GM12878 (cell line): ENCODE measurements around the gene MYCBP2. TPM values are rescaled to one million over a fixed set of nuclear protein-coding genes. Genes with fewer than 3 reads are reported as not detected.

Experiments used
- ATAC-seq: fragments of 200-7000 bp; cut with Tn5 transposase; 3 replicates; pipeline ENCODE4 v1.9.1; 2020; ENCODE audit warnings: mild to moderate bottlenecking, moderate library complexity
- BruUV-seq: library from RNA; stranded (reverse); fragments of 400-500 nt; replicated peaks from 2 replicates; lab custom pipeline; 2021; lab: Mats Ljungman, UMichigan
- CTCF ChIA-PET: fragments of 300-600 bp; sonication (Branson Sonifier 250); formaldehyde crosslinking; extraction: SDS; loops from one replicate; lab custom pipeline; 2021; ENCODE audit warnings: inconsistent platforms; lab: Yijun Ruan, JAX
- POLR2A ChIA-PET: fragments of 350-600 bp; formaldehyde crosslinking; extraction: SDS; loops from one replicate; lab custom pipeline; 2021; ENCODE audit warnings: inconsistent platforms; lab: Charles Lee
- RAD21 ChIA-PET: fragments of 300-600 bp; sonication (Branson Sonifier 250); formaldehyde crosslinking; loops from one replicate; lab custom pipeline; 2023; ENCODE audit warnings: antibody characterized with exemption; ENCODE audit not compliant: unreplicated experiment; lab: Charles Lee
- SMC1A ChIA-PET: fragments of 300-600 bp; sonication (Branson Sonifier 250); formaldehyde crosslinking; loops from one replicate; lab custom pipeline; 2023; ENCODE audit not compliant: unreplicated experiment, uncharacterized antibody; lab: Charles Lee
- DNase-seq: peaks from one replicate; pipeline ENCODE4 v3.0.0-alpha.2; 2011; ENCODE audit warnings: low read depth, low spot score
- FAIRE-seq: peaks from 3 replicates; lab custom pipeline; 2011; peaks lifted over from hg19 to GRCh38; lab: Jason Lieb, UNC
- H2AFZ ChIP-seq: 2 replicates; pipeline ENCODE4 v1.6.0; 2011; ENCODE audit warnings: low read depth, low read length, control low read depth; ENCODE audit not compliant: control insufficient read depth
- H3K27ac ChIP-seq: 2 replicates; pipeline ENCODE4 v1.5.1; 2011; ENCODE audit warnings: control low read depth; ENCODE audit not compliant: control insufficient read depth, insufficient read depth
- H3K27me3 ChIP-seq, 2 experiments: replicated peaks in 1 of 2; 2 replicates each; pipeline versions ENCODE4 v1.6.0 to v1.6.1; 2011; ENCODE audit warnings: low read length in 1 of 2; ENCODE audit not compliant: control insufficient read depth in 2 of 2, insufficient read depth in 2 of 2
- H3K36me3 ChIP-seq, 2 experiments: 2 replicates each; pipeline ENCODE4 v1.5.1; 2011; ENCODE audit warnings: low read length in 1 of 2; ENCODE audit not compliant: control insufficient read depth in 2 of 2, insufficient read depth in 2 of 2
- H3K4me1 ChIP-seq: 2 replicates; pipeline ENCODE4 v1.6.1; 2011; ENCODE audit warnings: mild to moderate bottlenecking, low read length, moderate library complexity, mixed read lengths; ENCODE audit not compliant: control insufficient read depth, insufficient read depth
- H3K4me2 ChIP-seq: 2 replicates; pipeline ENCODE4 v1.6.0; 2011; ENCODE audit warnings: control low read depth; ENCODE audit not compliant: control insufficient read depth, insufficient read depth
- H3K4me3 ChIP-seq: fragments of 200-600 bp; sonication (generic); 2 replicates; pipeline ENCODE4 v1.5.1; 2016
- H3K79me2 ChIP-seq: 2 replicates; pipeline ENCODE4 v1.6.0; 2011; ENCODE audit warnings: low read length; ENCODE audit not compliant: control insufficient read depth, insufficient read depth
- H3K9ac ChIP-seq: 2 replicates; pipeline ENCODE4 v1.8.0; 2011; ENCODE audit warnings: low read length, control low read depth, mixed read lengths; ENCODE audit not compliant: control insufficient read depth, insufficient read depth
- H3K9me3 ChIP-seq: replicated peaks from 3 replicates; pipeline ENCODE4 v1.5.1; 2011; ENCODE audit warnings: mild to moderate bottlenecking, low read length; ENCODE audit not compliant: control insufficient read depth, insufficient read depth
- H4K20me1 ChIP-seq: 2 replicates; pipeline ENCODE4 v1.6.0; 2011; ENCODE audit not compliant: control insufficient read depth, insufficient read depth
- NFYB ChIP-seq: IDR thresholded peaks from 2 replicates; pipeline ENCODE4 v1.6.1; 2011; ENCODE audit warnings: low read depth, mild to moderate bottlenecking, low read length, improper control_type of control experiment, moderate library complexity; ENCODE audit not compliant: insufficient read depth
- TAF1 ChIP-seq: IDR thresholded peaks from 2 replicates; pipeline ENCODE4 v1.6.1; 2011; ENCODE audit warnings: mild to moderate bottlenecking, low read depth, low read length, borderline replicate concordance
- TBL1XR1 ChIP-seq: IDR thresholded peaks from 2 replicates; pipeline ENCODE4 v1.6.1; 2012; ENCODE audit warnings: low read depth, low read length, improper control_type of control experiment
- in situ Hi-C: fragments of 300-500 bp; cut with MboI; formaldehyde crosslinking; loops from 9 replicates; pipeline ENCODE4 v1.14.3; 2018; ENCODE audit warnings: mixed read lengths
- intact Hi-C: fragments of 100-400 bp; cut with micrococcal nuclease; formaldehyde crosslinking; loops from one replicate; pipeline ENCODE4 v1.14.2; 2022; ENCODE audit not compliant: unreplicated experiment
- polyA plus RNA-seq, 11 experiments: library from polyadenylated mRNA; depleted of rRNA in 4 of 11; unstranded in 6 of 11; stranded (reverse) in 5 of 11; fragments of >200 nt; fragmentation: Nextera tagmentation in 4 of 11; fragmentation: Illumina TruSeq in 1 of 11; extraction: Ambion mirVana in 4 of 11; extraction: Trizol in 1 of 11; gene quantifications; 1 replicate in 1 of 11; 2 replicates in 10 of 11; pipeline versions ENCODE4 v1.2.1 to v1.2.3, GENCODE V29; 2011 to 2016; ENCODE audit warnings: inconsistent platforms in 2 of 11, missing spikeins in 2 of 11, low read depth in 1 of 11
- total RNA-seq, 4 experiments: library from RNA; depleted of rRNA in 3 of 4; stranded (reverse); fragments of >200 nt in 3 of 4; fragmentation: Illumina TruSeq in 1 of 4; extraction: Trizol in 1 of 4; gene quantifications; 2 replicates each; pipeline versions ENCODE4 v1.2.1 to v1.2.3, GENCODE V29; 2013 to 2021
- TF ChIP-seq, protein P1 (sequence below): fragments of 150-350 bp; IDR thresholded peaks from 2 replicates; pipeline ENCODE4 v1.6.1; 2014; ENCODE audit warnings: mild to moderate bottlenecking, low read depth, low read length

Gene MYCBP2
- total and polyA plus RNA-seq, 10 of the 15 experiments (the other 5 are each of a cell fraction or from before 2014, with no cell fraction given) = 51.9 to 152 (median 98.2) TPM

DNA sequence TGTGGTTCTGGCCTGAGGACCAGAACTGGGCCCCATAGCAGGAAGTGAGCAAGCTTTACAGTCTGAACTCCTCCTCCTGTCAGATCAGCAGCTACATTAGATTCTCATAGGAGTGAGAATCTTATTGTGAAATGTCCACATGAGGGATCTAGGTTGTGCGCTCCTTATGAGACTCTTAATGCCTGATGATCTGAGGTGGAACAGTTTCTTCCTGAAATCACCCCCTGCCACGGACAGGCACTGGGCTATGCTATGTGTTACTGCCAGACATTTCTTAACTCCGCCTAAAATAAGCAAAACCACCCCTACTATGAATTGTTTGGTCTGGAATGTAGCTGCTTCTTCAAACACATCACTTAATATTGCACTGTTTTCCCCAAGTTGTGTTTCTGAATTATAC lies 304.6 kb downstream of the MYCBP2 start (continued):
- TF ChIP-seq TBL1XR1 (no peak), TAF1 (no peak)
- TF ChIP-seq, all 136 proteins: peak for 0

DNA sequence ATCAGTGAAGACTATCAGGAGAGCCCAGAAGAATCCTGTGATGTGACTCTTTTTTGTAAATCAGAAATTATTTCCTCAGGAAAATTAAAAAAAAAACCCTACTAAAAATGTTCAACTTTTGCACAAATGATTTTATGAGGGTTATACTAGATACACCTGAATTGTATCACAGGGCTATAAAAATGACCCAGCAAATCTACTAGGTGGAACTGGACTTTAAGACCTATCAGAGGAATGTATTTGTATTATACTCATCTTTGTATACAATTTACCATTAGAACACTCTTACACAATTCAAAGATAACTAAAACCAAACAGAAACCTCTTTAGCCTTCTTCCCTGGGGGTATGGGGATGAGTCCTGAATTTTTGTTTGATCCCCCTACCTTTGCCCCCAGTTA lies 307.1 kb downstream of the MYCBP2 start:
- intact Hi-C loops (loop anchor here (10.0 kb wide), 1 partner anchor 675 kb away; the partner anchor contains the start of gene SLAIN1), in situ Hi-C loops (loop anchor here (25.0 kb wide), 1 partner anchor 1618 kb away; no protein-coding TSS in a partner anchor)
- H3K36me3 ChIP-seq = peaks cover 0 to 23% of the 10 kb centered on the region in 2 experiments; a peak in 2 of 4 replicates
- SMC1A ChIA-PET = interaction anchor here (0.9 kb wide), 1 partner anchor 13 kb away, joined by 3 read pairs; no protein-coding TSS in a partner anchor
- H2AFZ ChIP-seq = no peak overlapping the region
- TF ChIP-seq, protein P1, sequence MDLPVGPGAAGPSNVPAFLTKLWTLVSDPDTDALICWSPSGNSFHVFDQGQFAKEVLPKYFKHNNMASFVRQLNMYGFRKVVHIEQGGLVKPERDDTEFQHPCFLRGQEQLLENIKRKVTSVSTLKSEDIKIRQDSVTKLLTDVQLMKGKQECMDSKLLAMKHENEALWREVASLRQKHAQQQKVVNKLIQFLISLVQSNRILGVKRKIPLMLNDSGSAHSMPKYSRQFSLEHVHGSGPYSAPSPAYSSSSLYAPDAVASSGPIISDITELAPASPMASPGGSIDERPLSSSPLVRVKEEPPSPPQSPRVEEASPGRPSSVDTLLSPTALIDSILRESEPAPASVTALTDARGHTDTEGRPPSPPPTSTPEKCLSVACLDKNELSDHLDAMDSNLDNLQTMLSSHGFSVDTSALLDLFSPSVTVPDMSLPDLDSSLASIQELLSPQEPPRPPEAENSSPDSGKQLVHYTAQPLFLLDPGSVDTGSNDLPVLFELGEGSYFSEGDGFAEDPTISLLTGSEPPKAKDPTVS = no peak
- no peak for TF ChIP-seq NFYB
- H4K20me1 ChIP-seq = no peaks in the 10 kb centered on the region
- no peak; the same call in 2 of the 3 replicates for ATAC-seq
- H3K4me3 ChIP-seq = no peak overlapping the region
- no TSS peak for BruUV-seq
- H3K4me1 ChIP-seq = peaks cover 3% of the 10 kb centered on the region; the same call in 1 of the 2 replicates
- H3K27ac ChIP-seq = no peak overlapping the region
- H3K9ac ChIP-seq = no peak overlapping the region
- H3K79me2 ChIP-seq = peaks cover 56% of the 10 kb centered on the region
- H3K27me3 ChIP-seq = no peaks in the 10 kb centered on the region
- CTCF ChIA-PET = interaction anchor here (0.6 to 0.9 kb wide), 2 partner anchors 11 to 21 kb away, joined by 3 read pairs; no protein-coding TSS in a partner anchor
- no peak for FAIRE-seq
- 0 out of 2 replicates have a peak overlapping the region, but pooled peaks have one; percentile 22 for H3K4me2 ChIP-seq
- no peaks in the 10 kb centered on the region; the same call in 2 of the 3 replicates for H3K9me3 ChIP-seq
- RAD21 ChIA-PET = interaction anchor here (1.7 kb wide), 1 partner anchor 459 kb away, joined by 4 read pairs; no protein-coding TSS in a partner anchor
- POLR2A ChIA-PET = no interaction called here
- DNase-seq = no peak
